GM20431 (cell line): ENCODE data around the gene FAM78B.

Source experiments
- in situ Hi-C: fragments of 300-500 bp; cut with MseI, MboI; formaldehyde crosslinking; loops from one replicate; pipeline ENCODE4 v1.15.0; 2020; ENCODE audit warnings: low sequenced_read_pairs; ENCODE audit not compliant: unreplicated experiment

Gene FAM78B

GRCh38 chr1:166165661-166166328 lies 1.0 kb downstream of the FAM78B start:
- in situ Hi-C loops: no loop called here

GRCh38 chr1:166164995-166165660 lies 1.7 kb downstream of the FAM78B start:
- in situ Hi-C loops: no loop called here

GRCh38 chr1:166164646-166164994 lies 2.2 kb downstream of the FAM78B start:
- in situ Hi-C loops: no loop called here

DNA sequence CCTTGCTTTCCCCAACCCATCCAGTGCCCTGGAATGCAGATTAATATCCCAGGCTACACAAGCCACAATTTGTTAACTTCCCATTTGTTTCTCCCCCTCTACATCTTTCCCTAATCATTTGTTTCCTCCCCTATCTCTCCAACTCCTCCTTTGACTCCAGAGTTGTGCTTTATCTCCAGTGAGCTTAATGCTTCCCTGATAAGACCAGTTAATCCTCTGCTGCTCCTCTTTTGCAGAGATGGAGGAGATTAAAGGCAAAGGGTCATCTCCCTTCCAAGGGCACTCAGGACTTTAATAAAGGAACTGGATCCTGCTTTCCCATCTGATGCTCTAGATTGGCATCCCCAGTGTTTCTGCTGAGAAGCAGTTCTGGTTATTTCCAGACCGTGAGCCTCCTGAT lies 7.1 kb downstream of the FAM78B start:
- in situ Hi-C loops: no loop called here

GRCh38 chr1:166156674-166157073 lies 10.1 kb downstream of the FAM78B start:
- in situ Hi-C loops: no loop called here

DNA sequence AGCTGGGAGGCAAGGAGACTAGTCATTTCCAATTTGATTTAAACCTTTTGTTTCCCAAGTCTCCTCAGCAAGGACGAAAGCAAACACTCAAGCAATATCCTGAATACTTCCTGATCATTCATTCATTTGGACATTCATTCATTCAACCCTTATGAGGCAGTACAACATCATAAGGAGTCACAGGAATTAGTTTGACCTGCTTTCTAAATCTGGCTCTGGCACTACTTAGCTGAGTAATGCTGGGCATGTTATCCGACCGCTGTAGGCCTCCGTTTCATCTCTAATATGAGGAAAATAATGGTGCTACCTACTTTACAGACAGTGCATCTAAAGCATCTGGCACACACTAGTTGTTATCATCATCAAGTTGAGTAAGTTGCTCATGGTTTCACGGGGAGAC lies 11.7 kb downstream of the FAM78B start:
- in situ Hi-C loops: no loop called here

DNA sequence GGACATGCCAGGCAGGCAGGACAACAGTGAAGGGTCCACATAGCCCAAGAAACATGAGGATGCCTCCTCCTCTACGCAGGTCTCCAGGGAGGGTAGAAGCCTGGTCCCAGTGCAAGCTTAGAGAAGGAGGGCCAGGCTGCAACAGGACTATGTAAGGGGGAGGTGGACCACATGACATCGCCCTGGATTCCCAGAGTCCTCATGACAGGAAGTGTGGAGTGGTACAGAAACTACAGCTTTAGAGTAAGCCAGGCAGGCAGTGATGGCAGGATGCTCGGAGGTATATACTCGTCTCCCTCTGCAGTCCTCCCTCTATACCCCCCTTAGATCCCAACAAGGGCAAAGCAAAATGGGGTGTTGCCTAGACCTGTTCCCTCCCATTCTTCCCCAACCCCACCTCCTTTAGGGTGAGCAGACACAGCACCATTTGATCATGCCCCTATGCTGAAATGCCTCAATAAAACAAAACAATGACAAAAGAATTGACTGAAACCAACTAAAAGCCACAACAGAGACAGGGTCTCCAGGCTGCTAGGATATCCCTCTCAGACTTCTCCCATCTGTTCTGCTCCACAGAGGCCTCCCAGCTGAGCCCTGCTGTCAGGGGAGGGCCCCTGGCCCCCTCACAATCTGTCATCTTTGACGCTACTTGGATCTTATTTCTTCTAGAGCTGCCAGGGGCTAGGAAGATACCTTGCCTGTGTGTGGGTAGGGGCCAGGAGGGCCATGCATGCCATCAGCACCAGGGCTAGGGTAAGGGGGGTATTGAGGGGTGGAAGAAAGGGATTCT lies 13.1 kb downstream of the FAM78B start:
- in situ Hi-C loops: no loop called here

GRCh38 chr1:166152978-166153377 lies 13.8 kb downstream of the FAM78B start:
- in situ Hi-C loops: no loop called here

DNA sequence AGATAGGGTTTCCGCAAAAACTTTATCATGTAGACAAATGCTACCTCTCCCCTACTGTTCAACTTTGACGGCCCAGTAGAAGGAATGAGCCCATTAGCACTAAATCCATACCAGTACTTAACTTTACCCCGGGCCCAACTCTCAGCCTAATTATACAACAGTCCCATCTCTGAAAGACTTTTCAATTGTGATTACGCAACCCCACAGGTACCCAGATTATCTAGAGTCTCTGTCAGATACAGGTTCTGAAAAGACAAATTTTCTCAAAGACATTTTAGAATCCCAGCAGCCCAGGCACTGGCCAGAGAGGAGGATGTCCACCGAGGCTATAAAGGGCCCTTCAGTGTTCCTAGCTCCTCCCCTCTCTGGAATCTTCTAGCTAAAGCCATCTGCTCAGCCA lies 15.0 kb downstream of the FAM78B start:
- in situ Hi-C loops: no loop called here

DNA sequence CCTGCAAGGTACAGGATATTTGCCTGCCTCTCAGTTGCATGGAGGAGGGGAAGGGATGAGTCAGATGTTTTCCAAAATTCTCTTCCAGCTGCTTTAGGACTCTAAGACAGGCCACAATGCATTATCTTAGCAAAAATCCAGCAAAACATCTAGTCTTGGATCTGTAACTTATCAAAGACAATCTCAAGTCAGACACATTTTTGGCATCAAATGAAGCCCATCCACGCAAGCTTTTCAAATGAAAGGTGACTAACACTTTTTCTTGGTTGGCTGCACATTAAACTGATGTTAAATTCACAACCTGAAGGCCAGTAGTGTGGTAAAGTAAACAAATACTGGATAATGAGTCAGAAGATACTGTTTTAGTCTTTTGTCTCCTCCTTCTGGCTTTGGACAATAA lies 21.3 kb downstream of the FAM78B start:
- in situ Hi-C loops: no loop called here

DNA sequence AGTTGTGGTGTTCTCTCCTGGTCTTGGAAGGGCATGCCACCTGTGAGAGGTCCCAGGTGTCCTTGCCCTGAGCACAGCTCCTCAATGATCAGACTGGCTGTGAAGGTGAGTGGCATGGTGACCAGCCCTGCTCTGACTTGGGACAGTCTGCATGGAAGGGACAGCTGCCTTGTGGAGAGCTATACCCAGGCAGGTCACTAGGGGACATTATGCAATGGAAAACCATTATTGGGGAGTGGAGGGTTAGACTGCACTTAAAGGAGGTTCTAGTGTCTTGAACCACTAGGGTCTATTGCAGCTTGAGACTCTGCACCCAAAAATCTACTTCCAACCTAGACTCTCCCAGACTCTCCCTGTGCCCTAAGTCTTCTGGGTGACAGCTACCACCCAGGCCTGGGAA lies 24.8 kb downstream of the FAM78B start:
- in situ Hi-C loops: no loop called here

GRCh38 chr1:166140251-166140650 lies 26.6 kb downstream of the FAM78B start:
- in situ Hi-C loops: no loop called here

DNA sequence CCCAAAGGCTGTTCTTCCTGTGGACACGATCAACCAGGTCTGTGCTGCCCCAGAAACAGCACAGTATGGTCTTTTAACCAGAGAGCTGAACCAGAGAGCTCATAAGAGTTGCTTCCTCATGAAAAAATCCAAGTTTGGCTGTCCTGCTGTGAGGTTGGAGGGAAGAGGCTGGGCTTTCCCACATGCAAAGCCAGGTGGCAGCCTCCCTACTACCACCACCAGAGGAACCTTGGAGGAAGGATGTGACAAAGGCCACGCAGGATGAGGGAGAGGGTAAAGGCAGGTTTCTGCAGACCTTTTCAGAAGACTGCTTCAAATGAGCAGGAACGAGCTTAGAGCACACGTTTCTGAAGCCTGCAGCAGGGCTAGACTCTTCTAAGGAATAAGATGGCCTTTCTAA lies 27.1 kb downstream of the FAM78B start:
- in situ Hi-C loops: no loop called here

DNA sequence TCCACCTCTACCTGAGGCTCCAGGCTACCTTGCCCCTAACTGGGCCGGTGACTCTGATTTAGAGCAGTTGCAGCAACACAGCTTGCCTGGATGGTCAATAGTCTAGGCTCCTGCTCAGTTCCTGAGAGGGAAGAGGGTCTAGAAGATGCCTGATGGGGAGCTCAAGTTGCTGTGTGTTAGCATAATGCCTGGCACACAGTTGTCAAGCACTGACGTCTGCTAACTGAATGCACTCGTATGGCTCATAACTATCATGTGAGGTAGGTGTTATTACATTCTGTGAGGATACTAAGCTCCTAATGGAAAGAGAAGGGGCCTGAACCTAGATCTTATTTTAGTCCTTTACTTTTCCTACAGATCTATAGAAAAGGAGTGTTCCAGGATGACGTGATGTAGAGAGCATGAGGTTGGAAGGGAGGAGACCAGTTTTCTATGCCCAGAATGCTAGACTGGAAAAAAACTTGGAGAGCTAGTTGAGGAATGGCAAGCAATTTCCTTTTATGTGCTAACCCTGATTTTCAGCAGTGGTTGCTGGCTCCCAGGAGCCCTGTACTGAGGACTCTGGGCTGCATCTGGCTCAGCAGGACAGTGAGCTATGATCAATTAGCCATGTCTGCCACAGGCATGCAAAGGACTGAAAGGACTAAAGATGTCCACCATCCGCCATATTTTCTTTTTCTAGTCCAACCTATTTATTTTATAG lies 30.0 kb downstream of the FAM78B start:
- in situ Hi-C loops: no loop called here

- in situ Hi-C loops: no loop called here
These were observed 30.6 kb downstream of the FAM78B start for GRCh38 chr1:166136222-166136621.

GRCh38 chr1:166133857-166134256 lies 32.9 kb downstream of the FAM78B start:
- in situ Hi-C loops: no loop called here

- in situ Hi-C loops: no loop called here
These were observed 33.4 kb downstream of the FAM78B start for GRCh38 chr1:166133276-166133841.

GRCh38 chr1:166132496-166132895 lies 34.3 kb downstream of the FAM78B start:
- in situ Hi-C loops: no loop called here

GRCh38 chr1:166129006-166129405 lies 37.8 kb downstream of the FAM78B start:
- in situ Hi-C loops: no loop called here

GRCh38 chr1:166128195-166128594 lies 38.6 kb downstream of the FAM78B start:
- in situ Hi-C loops: no loop called here
